LNCaP clone FGC (cell line): Measurements from ENCODE around the gene PDE6B.
A peak's percentile ranks its signal among the peaks of the same experiment; 100 is the strongest.

ENCODE experiments used
- DNase-seq: peaks from one replicate; pipeline ENCODE4 v3.0.0-alpha.2; 2011; ENCODE audit warnings: low read depth
- H3K4me3 ChIP-seq: 2 replicates; pipeline ENCODE4 v1.5.1; 2011; ENCODE audit warnings: mild to moderate bottlenecking, low read depth, low read length, control low read depth
- CTCF ChIP-seq: IDR thresholded peaks from 2 replicates; pipeline ENCODE4 v1.5.1; 2012; ENCODE audit warnings: mild to moderate bottlenecking; ENCODE audit not compliant: control insufficient read depth, insufficient read depth; ENCODE audit errors: extremely low read depth

Gene PDE6B

GRCh38 chr4:617644-618641 lies 7.4 kb upstream of the PDE6B start:
- TF ChIP-seq CTCF: no peak
- peak; percentile 15 for DNase-seq

GRCh38 chr4:620201-620600 lies 5.2 kb upstream of the PDE6B start:
- DNase-seq: no peak
- no peak for TF ChIP-seq CTCF
- H3K4me3 ChIP-seq: no peak overlapping the region

More at GRCh38 chr4:617644-618641, 7.4 kb upstream of the PDE6B start:
- no peak overlapping the region for H3K4me3 ChIP-seq

GRCh38 chr4:620851-621261 lies 4.5 kb upstream of the PDE6B start:
- no peak for TF ChIP-seq CTCF
- no peak for DNase-seq
- H3K4me3 ChIP-seq: no peak overlapping the region

GRCh38 chr4:621296-622070 lies 3.9 kb upstream of the PDE6B start:
- no peak for TF ChIP-seq CTCF
- H3K4me3 ChIP-seq: no peak overlapping the region
- no peak for DNase-seq

GRCh38 chr4:622071-622995 lies 3.0 kb upstream of the PDE6B start:
- no peak overlapping the region for H3K4me3 ChIP-seq
- DNase-seq: no peak
- TF ChIP-seq CTCF: no peak

GRCh38 chr4:622996-623913 lies 2.1 kb upstream of the PDE6B start:
- no peak for TF ChIP-seq CTCF
- no peak overlapping the region for H3K4me3 ChIP-seq
- no peak for DNase-seq
